Skeletal muscle satellite cell (primary cell): ENCODE measurements around the gene LCLAT1.
"Not testable (repeated sequence)": the region's sequence is repeated elsewhere in the genome, so short reads cannot be mapped to it uniquely, and the experiment has no call there.

Experiments
- H3K27me3 ChIP-seq: 2 replicates; pipeline ENCODE4 v1.7.0; 2013; ENCODE audit warnings: low read length; ENCODE audit not compliant: control insufficient read depth, insufficient read depth
- H3K36me3 ChIP-seq: 2 replicates; pipeline ENCODE4 v1.7.0; 2013; ENCODE audit warnings: mild to moderate bottlenecking, control low read depth, low read length; ENCODE audit not compliant: insufficient read depth
- H3K4me1 ChIP-seq: 2 replicates; pipeline ENCODE4 v1.7.0; 2013; ENCODE audit warnings: low read length; ENCODE audit not compliant: control insufficient read depth, insufficient read depth
- H3K4me2 ChIP-seq: 2 replicates; pipeline ENCODE4 v1.7.0; 2013; ENCODE audit warnings: mild to moderate bottlenecking, low read length
- H3K4me3 ChIP-seq: 2 replicates; pipeline ENCODE4 v1.7.0; 2013; ENCODE audit warnings: low read length
- H3K9ac ChIP-seq: 2 replicates; pipeline ENCODE4 v1.7.0; 2013; ENCODE audit warnings: mild to moderate bottlenecking, low read depth, low read length, moderate library complexity
- H3K9me3 ChIP-seq: replicated peaks from 2 replicates; pipeline ENCODE4 v1.7.0; 2013; ENCODE audit warnings: mild to moderate bottlenecking, control low read depth, low read length

The LCLAT1 gene

GRCh38 chr2:30459140-30459539, 12.1 kb downstream of the LCLAT1 start:
- H3K9me3 ChIP-seq: no peaks in the 10 kb centered on the region
- no peaks in the 10 kb centered on the region for H3K27me3 ChIP-seq
- H3K9ac ChIP-seq: no peak overlapping the region
- H3K4me2 ChIP-seq: no peak overlapping the region
- no peaks in the 10 kb centered on the region for H3K4me1 ChIP-seq
- H3K36me3 ChIP-seq: no peaks in the 10 kb centered on the region
- H3K4me3 ChIP-seq: no peak overlapping the region

GRCh38 chr2:30462131-30462857, 15.2 kb downstream of the LCLAT1 start:
- H3K4me1 ChIP-seq: no peaks in the 10 kb centered on the region
- H3K4me3 ChIP-seq: no peak overlapping the region
- H3K9ac ChIP-seq: no peak overlapping the region
- H3K36me3 ChIP-seq: no peaks in the 10 kb centered on the region
- H3K27me3 ChIP-seq: no peaks in the 10 kb centered on the region
- H3K4me2 ChIP-seq: no peak overlapping the region
- no peaks in the 10 kb centered on the region for H3K9me3 ChIP-seq

GRCh38 chr2:30463535-30463934, 16.5 kb downstream of the LCLAT1 start:
- H3K36me3 ChIP-seq: no peaks in the 10 kb centered on the region
- H3K27me3 ChIP-seq: no peaks in the 10 kb centered on the region
- no peaks in the 10 kb centered on the region for H3K4me1 ChIP-seq
- H3K4me3 ChIP-seq: no peak overlapping the region
- no peaks in the 10 kb centered on the region for H3K9me3 ChIP-seq
- no peak overlapping the region for H3K4me2 ChIP-seq
- H3K9ac ChIP-seq: no peak overlapping the region

- no peak overlapping the region for H3K4me3 ChIP-seq
- no peaks in the 10 kb centered on the region for H3K9me3 ChIP-seq
- H3K4me2 ChIP-seq: no peak overlapping the region
- H3K36me3 ChIP-seq: no peaks in the 10 kb centered on the region
- H3K27me3 ChIP-seq: no peaks in the 10 kb centered on the region
- no peak overlapping the region for H3K9ac ChIP-seq
- H3K4me1 ChIP-seq: no peaks in the 10 kb centered on the region
Measured at GRCh38 chr2:30464544-30465170, 17.6 kb downstream of the LCLAT1 start.

- no peak overlapping the region for H3K4me2 ChIP-seq
- H3K27me3 ChIP-seq: no peaks in the 10 kb centered on the region
Measured at GRCh38 chr2:30465171-30465545, 18.1 kb downstream of the LCLAT1 start.

DNA sequence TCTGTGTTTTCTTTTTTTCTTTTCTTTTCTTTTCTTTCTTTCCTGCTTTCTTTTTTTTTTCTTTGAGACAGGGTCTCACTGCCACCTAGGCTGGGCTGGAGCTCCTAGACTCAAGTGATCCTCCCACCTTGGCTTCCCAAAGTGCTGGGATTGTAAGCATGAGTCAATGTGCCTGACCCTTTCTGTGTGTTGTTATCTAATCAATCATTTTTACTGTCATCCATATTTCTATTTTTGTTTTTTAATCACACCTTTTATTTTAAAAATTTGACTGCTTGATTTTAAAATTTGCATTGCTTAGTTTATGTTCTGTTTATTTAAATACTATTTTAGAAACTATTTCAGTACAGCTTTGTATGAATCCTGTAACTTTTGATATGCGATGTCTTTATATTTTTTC, 19.2 kb downstream of the LCLAT1 start:
- Histone ChIP-seq H3K27me3 (no peaks in the 10 kb centered on the region), H3K4me1 (no peaks in the 10 kb centered on the region), H3K4me3 (no peak overlapping the region), H3K36me3 (no peaks in the 10 kb centered on the region), H3K4me2 (no peak overlapping the region), H3K9me3 (no peaks in the 10 kb centered on the region), H3K9ac (no peak overlapping the region)

More at GRCh38 chr2:30465171-30465545, 18.1 kb downstream of the LCLAT1 start:
- Histone ChIP-seq H3K4me3 (no peak overlapping the region), H3K36me3 (no peaks in the 10 kb centered on the region), H3K9ac (no peak overlapping the region), H3K9me3 (no peaks in the 10 kb centered on the region), H3K4me1 (no peaks in the 10 kb centered on the region)

GRCh38 chr2:30467062-30467826, 20.2 kb downstream of the LCLAT1 start:
- H3K9ac ChIP-seq, H3K4me1 ChIP-seq, H3K9me3 ChIP-seq, H3K36me3 ChIP-seq, H3K27me3 ChIP-seq, H3K4me2 ChIP-seq, H3K4me3 ChIP-seq: not testable (repeated sequence)

DNA sequence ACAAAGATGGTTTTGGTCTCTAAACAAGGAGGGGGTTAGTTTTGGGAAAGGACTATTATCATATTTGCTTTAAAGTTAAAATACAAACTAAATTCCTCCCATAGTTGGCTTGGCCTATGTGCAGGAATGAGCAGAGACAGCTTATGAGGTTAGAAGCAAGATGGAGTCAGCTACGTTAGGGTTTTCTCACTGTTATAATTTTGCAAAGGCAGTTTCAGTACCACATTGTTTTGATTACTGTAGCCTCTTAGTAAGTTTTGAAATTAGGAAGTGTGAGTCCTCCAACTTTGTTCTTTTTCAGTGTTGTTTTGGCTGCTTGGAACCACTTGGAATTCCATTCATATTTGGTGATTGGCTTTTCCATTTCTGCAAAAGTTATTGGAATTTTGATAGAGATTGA, 23.4 kb downstream of the LCLAT1 start:
- Histone ChIP-seq H3K9ac (no peak overlapping the region), H3K4me1 (no peaks in the 10 kb centered on the region), H3K27me3 (no peaks in the 10 kb centered on the region), H3K36me3 (no peaks in the 10 kb centered on the region), H3K4me3 (no peak overlapping the region), H3K9me3 (no peaks in the 10 kb centered on the region), H3K4me2 (no peak overlapping the region)

GRCh38 chr2:30472326-30472725, 25.3 kb downstream of the LCLAT1 start:
- H3K9ac ChIP-seq: no peak overlapping the region
- H3K4me1 ChIP-seq: no peaks in the 10 kb centered on the region
- no peak overlapping the region for H3K4me2 ChIP-seq
- H3K27me3 ChIP-seq: no peaks in the 10 kb centered on the region
- no peak overlapping the region for H3K4me3 ChIP-seq
- no peaks in the 10 kb centered on the region for H3K9me3 ChIP-seq
- H3K36me3 ChIP-seq: no peaks in the 10 kb centered on the region

DNA sequence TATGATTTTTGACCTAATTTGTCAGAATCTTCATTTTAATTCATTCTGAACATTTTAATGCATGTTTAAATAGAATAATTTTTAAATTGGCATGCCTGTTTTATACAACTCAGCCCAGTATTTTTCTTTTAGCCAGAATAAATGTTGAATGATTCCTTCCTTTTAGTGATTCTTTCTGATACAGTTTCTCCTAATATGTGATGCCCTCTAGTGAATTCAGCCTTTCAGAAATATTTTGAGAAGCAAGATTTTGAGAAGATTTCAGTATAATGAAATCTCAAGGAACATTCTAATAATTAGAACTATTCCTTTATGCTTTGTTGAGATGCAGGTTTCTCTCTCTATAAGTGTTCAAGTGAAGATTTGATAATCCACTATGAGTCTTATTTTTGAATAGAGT, 28.5 kb downstream of the LCLAT1 start:
- no peaks in the 10 kb centered on the region for H3K9me3 ChIP-seq
- H3K36me3 ChIP-seq: no peaks in the 10 kb centered on the region
- no peak overlapping the region for H3K9ac ChIP-seq
- H3K4me2 ChIP-seq: no peak overlapping the region
- no peak overlapping the region for H3K4me3 ChIP-seq
- no peaks in the 10 kb centered on the region for H3K4me1 ChIP-seq
- no peaks in the 10 kb centered on the region for H3K27me3 ChIP-seq

- Histone ChIP-seq H3K4me3 (no peak overlapping the region), H3K27me3 (no peaks in the 10 kb centered on the region), H3K9ac (no peak overlapping the region), H3K4me2 (no peak overlapping the region), H3K9me3 (no peaks in the 10 kb centered on the region), H3K4me1 (no peaks in the 10 kb centered on the region), H3K36me3 (no peaks in the 10 kb centered on the region)
Measured at GRCh38 chr2:30476636-30477035, 29.6 kb downstream of the LCLAT1 start.
